NCI-H460 (cell line): ENCODE results near the gene SVEP1. TPM values are rescaled to one million over a fixed set of nuclear protein-coding genes. Genes with fewer than 3 reads are reported as not detected.
"Not testable (repeated sequence)": the region's sequence is repeated elsewhere in the genome, so short reads cannot be mapped to it uniquely, and the experiment has no call there.

Experiments
- DNase-seq: peaks from one replicate; pipeline ENCODE4 v3.0.0-alpha.2; 2016; ENCODE audit warnings: low read depth; ENCODE audit errors: extremely low read depth
- total RNA-seq: library from RNA; depleted of rRNA; stranded (reverse); fragments of >200 nt; shearing (Covaris generic); gene quantifications from 2 replicates; pipeline ENCODE4 v1.2.3, GENCODE V29; 2014

Gene SVEP1
- total RNA-seq, 1 experiment from 2014 or later, result 0.97 TPM

DNA sequence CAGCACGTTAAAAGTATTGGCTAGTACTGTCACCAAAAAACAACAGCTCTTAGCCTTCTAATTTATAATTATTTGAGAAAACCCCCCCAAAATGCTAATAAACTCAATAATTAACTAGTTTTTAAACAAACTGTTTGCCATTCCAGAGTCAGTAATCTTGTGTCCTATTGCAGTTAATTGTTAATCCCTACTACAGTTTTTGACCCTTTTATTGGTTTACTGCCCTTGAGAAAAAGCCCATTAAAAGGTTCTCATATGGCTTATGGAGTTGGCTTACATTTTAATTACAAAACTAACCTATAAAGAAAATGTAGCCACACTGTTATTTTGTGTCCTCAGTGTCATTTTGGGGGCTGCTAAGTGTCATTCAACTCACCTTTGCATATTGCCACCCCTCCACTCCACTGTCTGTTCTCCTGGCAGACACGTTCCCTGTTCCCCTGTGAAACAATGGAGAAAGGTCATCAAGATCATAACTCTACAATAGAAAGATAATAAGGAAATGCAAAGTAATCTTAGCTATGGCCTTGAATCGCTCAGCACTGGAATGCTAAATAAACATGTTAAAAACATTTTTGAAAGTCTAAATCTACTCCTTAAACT, 190.3 kb downstream of the SVEP1 start:
- DNase-seq, result no peak

- no peak for DNase-seq
These were observed 196.1 kb downstream of the SVEP1 start for GRCh38 chr9:110383491-110383890.

GRCh38 chr9:110382731-110383130, 196.8 kb downstream of the SVEP1 start:
- DNase-seq, result no peak

DNA sequence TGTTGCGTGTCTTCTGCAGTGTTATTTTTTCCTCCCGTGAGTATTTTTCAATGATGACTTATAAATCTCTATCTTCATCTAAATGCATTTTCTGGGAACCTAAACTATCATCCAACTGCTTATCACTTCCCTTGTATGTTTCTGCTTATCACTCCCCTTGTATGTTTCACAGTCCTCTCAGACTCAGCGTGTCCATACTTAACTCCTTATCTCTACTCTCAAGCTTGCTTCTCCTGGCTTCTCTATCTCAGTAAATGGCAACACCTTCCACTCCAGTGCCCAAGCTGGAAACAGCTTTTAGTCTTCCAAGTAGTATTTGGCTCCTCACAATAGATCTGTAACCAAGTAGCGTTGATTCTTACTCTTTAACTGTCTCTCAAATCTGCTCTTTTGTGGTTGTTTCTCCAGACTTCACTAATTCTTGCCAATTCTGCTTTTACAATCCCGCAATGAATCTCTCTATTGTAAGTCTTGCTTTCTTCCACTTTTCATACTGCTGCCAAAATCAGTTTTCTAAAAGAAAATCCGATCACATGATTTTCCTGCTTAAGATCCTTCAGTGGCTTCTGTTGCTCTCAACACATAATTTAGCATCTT, 208.0 kb downstream of the SVEP1 start:
- no peak for DNase-seq

DNA sequence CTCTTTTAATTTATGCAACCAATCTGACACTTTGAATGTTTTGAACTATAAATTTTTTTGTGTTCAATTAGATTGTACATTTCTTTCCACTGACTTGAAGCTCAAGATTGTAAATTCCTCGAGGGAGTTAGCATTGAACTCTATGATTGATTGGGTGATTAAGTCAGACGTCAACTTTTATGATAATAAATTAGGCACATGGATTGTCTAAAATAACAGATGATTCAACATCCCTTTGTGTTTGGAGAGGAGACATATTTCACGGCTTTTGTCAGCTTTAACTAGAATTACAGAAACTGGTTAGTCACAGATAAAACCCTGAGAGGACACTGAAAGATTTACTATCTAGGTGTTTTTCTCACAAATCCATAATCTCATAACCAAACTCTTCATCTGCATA, 209.2 kb downstream of the SVEP1 start:
- DNase-seq, result no peak

DNA sequence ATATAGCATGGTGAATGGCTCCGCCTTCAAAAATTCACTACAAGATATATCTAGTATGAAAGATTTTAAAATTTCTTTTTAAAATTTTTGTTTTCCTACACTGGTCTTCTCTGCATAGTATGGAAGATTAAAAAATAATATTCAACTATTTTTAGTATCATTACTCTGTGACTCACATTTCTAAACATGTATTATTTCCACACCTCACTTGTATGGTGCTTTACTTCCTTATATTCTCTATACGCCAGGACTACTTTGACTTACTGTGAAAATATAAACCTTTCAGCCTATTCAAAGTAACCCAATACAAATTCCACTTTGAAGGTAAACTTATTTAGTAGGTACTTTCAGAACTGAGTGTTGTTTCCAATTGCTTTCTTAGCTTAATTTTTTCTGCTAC, 215.1 kb downstream of the SVEP1 start:
- no peak for DNase-seq

DNA sequence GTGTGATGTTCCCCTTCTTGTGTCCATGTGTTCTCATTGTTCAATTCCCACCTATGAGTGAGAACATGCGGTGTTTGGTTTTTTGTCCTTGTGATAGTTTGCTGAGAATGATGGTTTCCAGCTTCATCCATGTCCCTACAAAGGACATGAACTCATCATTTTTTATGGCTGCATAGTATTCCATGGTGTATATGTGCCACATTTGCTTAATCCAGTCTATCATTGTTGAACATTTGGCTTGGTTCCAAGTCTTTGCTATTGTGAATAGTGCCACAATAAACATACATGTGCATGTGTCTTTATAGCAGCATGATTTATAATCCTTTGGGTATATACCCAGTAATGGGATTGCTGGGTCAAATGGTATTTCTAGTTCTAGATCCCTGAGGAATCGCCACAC, 220.5 kb downstream of the SVEP1 start:
- DNase-seq, result not testable (repeated sequence)

GRCh38 chr9:110357505-110357904, 222.0 kb downstream of the SVEP1 start:
- DNase-seq, result no peak

- DNase-seq, result no peak
These were observed 222.7 kb downstream of the SVEP1 start for GRCh38 chr9:110356639-110357395.

DNA sequence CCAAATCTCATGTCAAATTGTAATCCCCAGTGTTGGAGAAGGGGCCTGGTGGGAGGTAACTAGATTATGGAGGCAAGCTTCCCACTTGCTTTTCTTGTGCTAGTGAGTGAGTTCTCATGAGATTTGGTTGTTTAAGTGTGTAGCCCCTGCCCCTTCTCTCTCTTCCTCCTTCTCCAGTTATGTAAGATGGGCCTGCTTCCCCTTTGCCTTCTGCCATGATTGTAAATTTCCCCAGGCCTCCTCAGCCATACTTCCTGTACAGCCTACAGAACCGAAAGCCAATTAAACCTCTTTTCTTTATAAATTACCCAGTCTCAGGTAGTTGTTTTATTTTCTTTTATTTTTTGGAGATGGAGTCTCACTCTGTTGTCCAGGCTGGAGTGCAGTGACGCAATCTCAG, 223.6 kb downstream of the SVEP1 start:
- no peak for DNase-seq

GRCh38 chr9:110351009-110351467, 228.5 kb downstream of the SVEP1 start:
- DNase-seq, result peak; percentile 60

- no peak for DNase-seq
These were observed 233.2 kb downstream of the SVEP1 start for GRCh38 chr9:110346325-110346724.

DNA sequence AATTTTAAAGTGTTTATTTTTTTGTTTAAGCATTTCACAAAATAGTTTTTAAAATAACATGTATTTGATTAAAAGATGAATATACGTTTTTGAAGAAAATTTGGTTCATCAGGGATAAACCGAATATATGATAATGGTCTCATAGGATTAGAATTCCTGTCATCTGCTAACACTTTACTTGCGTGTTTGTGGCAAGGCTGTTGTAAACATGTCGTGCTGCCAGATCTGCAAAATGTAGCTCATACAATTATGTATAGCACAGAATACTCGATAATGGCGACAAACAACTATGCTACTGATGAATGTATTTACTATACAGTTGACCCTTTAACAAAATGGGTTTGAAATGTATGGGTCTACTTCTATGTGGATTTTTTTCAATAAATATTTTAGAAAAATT, 234.7 kb downstream of the SVEP1 start:
- no peak for DNase-seq

GRCh38 chr9:110343551-110343950, 236.0 kb downstream of the SVEP1 start:
- DNase-seq, result no peak

- DNase-seq, result peak; percentile 21
These were observed 239.2 kb downstream of the SVEP1 start for GRCh38 chr9:110340306-110340705.

DNA sequence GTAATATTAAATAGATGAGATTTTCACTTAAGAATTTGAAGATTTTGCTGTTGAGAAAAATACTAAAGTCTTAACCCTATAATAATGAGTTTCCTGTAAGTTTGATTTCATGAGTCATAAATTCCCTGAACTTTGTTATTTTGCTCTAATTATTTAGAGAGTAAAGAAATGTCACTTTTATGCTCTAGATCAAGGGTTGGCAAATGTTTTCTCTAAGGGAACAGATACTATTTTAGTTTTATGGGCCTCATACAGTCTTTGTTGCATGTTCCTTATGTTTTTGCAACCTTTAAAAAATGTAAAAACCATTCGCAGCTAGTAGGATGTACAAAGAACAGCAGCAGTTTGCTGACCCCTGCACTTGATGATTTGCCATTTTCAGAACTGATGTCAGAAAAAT, 241.4 kb downstream of the SVEP1 start:
- DNase-seq, result no peak

DNA sequence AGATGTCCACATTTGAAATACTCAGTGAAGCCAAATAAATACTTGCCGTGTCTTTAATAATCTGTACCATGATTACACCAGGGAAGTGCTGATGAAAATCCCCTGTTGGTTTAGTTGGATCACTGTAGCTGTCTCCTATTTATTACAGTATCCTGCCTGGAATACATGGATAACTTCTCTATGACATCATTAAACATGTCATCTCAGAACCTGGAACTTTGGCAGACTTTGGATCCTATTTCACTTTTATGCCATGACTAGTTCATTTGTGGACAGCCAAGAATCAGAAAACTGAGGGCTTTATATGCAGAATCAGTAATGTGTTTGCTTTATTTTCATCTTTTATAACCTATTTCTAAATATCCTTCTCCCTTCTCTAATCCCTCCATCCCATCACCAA, 241.8 kb downstream of the SVEP1 start, which contains the start of gene TXNDC8:
Gene TXNDC8, minus strand, starts transcription at position 137 of the 400 bp plus-strand sequence.
- DNase-seq, result no peak

- DNase-seq, result no peak
These were observed 243.2 kb downstream of the SVEP1 start for GRCh38 chr9:110336363-110336762.

DNA sequence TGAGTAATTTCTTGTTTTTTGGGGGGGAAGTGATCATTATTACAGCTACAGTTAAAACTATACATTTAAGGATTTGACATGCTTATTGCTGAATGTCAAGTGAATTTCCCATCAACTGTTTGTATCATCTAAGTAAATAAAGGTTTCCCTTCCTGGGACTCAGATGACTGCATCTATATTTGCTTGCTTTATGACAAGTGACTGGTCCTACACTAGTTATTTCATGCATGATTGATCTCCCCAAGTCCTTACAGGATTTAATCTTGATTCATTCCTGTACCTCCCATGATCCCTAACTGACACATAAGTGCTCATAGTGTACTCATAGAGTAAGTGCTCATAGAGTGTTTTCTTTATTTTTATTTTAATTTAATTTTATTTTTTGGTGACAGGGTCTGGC, 244.7 kb downstream of the SVEP1 start:
- DNase-seq, result no peak

- DNase-seq, result no peak
These were observed 245.4 kb downstream of the SVEP1 start for GRCh38 chr9:110334183-110334582.

GRCh38 chr9:110332766-110333165, 246.8 kb downstream of the SVEP1 start:
- DNase-seq, result no peak
